Endothelial cell (in vitro differentiated cells): Measurements from ENCODE around the gene RIMS4. TPM values are rescaled to one million over a fixed set of nuclear protein-coding genes. Genes with fewer than 3 reads are reported as not detected.

ENCODE experiments used
- DNase-seq: peaks from one replicate; pipeline ENCODE4 v3.0.0; 2021; ENCODE audit warnings: low spot score
- H3K27ac Mint-ChIP-seq: one replicate; pipeline ENCODE4 v1.8.0; 2021; ENCODE audit warnings: mixed read lengths, inconsistent platforms; ENCODE audit not compliant: unreplicated experiment
- H3K27me3 Mint-ChIP-seq: one replicate; pipeline ENCODE4 v1.8.0; 2021; ENCODE audit warnings: mild to moderate bottlenecking, moderate library complexity, mixed read lengths, inconsistent platforms; ENCODE audit not compliant: unreplicated experiment
- H3K36me3 Mint-ChIP-seq: one replicate; pipeline ENCODE4 v1.8.0; 2021; ENCODE audit warnings: mild to moderate bottlenecking, low read depth, mixed read lengths, inconsistent platforms; ENCODE audit not compliant: unreplicated experiment
- H3K4me1 Mint-ChIP-seq: one replicate; pipeline ENCODE4 v1.8.0; 2021; ENCODE audit warnings: mild to moderate bottlenecking, mixed read lengths, inconsistent platforms; ENCODE audit not compliant: unreplicated experiment
- H3K4me3 Mint-ChIP-seq: one replicate; pipeline ENCODE4 v1.8.0; 2021; ENCODE audit warnings: mild to moderate bottlenecking, mixed read lengths, inconsistent platforms; ENCODE audit not compliant: unreplicated experiment
- H3K9me3 Mint-ChIP-seq: one replicate; pipeline ENCODE4 v1.8.0; 2021; ENCODE audit warnings: mixed read lengths, inconsistent platforms; ENCODE audit not compliant: unreplicated experiment
- CTCF ChIP-seq: fragments of 200-600 bp; sonication (generic); IDR thresholded peaks from one replicate; pipeline ENCODE4 v1.5.0; 2021; ENCODE audit warnings: antibody characterized with exemption; ENCODE audit not compliant: unreplicated experiment
- total RNA-seq: library from RNA; stranded (reverse); fragmentation: NEBNext Ultra II Directional; extraction: Animal tissue kit (Norgen Biotek cat#: 25700); gene quantifications from one replicate; pipeline ENCODE4 v1.2.1, GENCODE V29; 2021; ENCODE audit not compliant: unreplicated experiment

Gene RIMS4
- total RNA-seq, 1 donor from 2014 or later: 0.10 TPM

- no peak overlapping the region for H3K27ac Mint-ChIP-seq
- no peak for TF ChIP-seq CTCF
- no peaks in the 10 kb centered on the region for H3K4me1 Mint-ChIP-seq
- H3K4me3 Mint-ChIP-seq: no peak overlapping the region
- H3K36me3 Mint-ChIP-seq: no peaks in the 10 kb centered on the region
- DNase-seq: no peak
- H3K9me3 Mint-ChIP-seq: no peaks in the 10 kb centered on the region
- H3K27me3 Mint-ChIP-seq: peaks cover 6% of the 10 kb centered on the region
Measured at GRCh38 chr20:44719841-44720240, 90.5 kb downstream of the RIMS4 start.

- no peak overlapping the region for H3K4me3 Mint-ChIP-seq
- peak; percentile 20 for DNase-seq
- H3K4me1 Mint-ChIP-seq: no peaks in the 10 kb centered on the region
- H3K27me3 Mint-ChIP-seq: peaks cover 6% of the 10 kb centered on the region
- no peak overlapping the region for H3K27ac Mint-ChIP-seq
- peak; percentile 43 for TF ChIP-seq CTCF
- H3K9me3 Mint-ChIP-seq: no peaks in the 10 kb centered on the region
- H3K36me3 Mint-ChIP-seq: no peaks in the 10 kb centered on the region
Measured at GRCh38 chr20:44717986-44718385, 92.4 kb downstream of the RIMS4 start.

GRCh38 chr20:44716309-44717106 is 93.8 kb downstream of the RIMS4 start:
- H3K36me3 Mint-ChIP-seq: no peaks in the 10 kb centered on the region
- no peak overlapping the region for H3K27ac Mint-ChIP-seq
- no peak for DNase-seq
- H3K27me3 Mint-ChIP-seq: peaks cover 3% of the 10 kb centered on the region
- H3K4me3 Mint-ChIP-seq: no peak overlapping the region
- no peak for TF ChIP-seq CTCF
- H3K9me3 Mint-ChIP-seq: no peaks in the 10 kb centered on the region
- H3K4me1 Mint-ChIP-seq: no peaks in the 10 kb centered on the region

GRCh38 chr20:44715499-44716308 is 94.6 kb downstream of the RIMS4 start:
- no peaks in the 10 kb centered on the region for H3K36me3 Mint-ChIP-seq
- no peak overlapping the region for H3K27ac Mint-ChIP-seq

More at GRCh38 chr20:44715499-44716308, 94.6 kb downstream of the RIMS4 start:
- H3K27me3 Mint-ChIP-seq: peaks cover 3% of the 10 kb centered on the region
- H3K4me1 Mint-ChIP-seq: no peaks in the 10 kb centered on the region
- TF ChIP-seq CTCF: no peak
- no peak overlapping the region for H3K4me3 Mint-ChIP-seq
- no peak for DNase-seq
- H3K9me3 Mint-ChIP-seq: no peaks in the 10 kb centered on the region
